Smooth muscle cell (in vitro differentiated cells): ENCODE results near the gene TUBA8. TPM values are rescaled to one million over a fixed set of nuclear protein-coding genes. Genes with fewer than 3 reads are reported as not detected.

Experiments
- DNase-seq: peaks from one replicate; lab custom pipeline; 2025; ENCODE audit not compliant: unreplicated experiment; lab: John Stamatoyannopoulos, UW
- H2AFZ ChIP-seq: fragments of 200-600 bp; sonication (generic); 2 replicates; pipeline ENCODE4 v1.6.0; 2016; ENCODE audit warnings: antibody characterized with exemption, low read depth, mild to moderate bottlenecking
- H3F3A ChIP-seq: fragments of 200-600 bp; sonication (generic); 2 replicates; pipeline ENCODE4 v1.6.0; 2017; ENCODE audit warnings: antibody characterized with exemption, low read depth
- H3K27ac ChIP-seq: fragments of 200-600 bp; sonication (generic); 2 replicates; pipeline ENCODE4 v1.5.1; 2016; ENCODE audit warnings: low read depth, mild to moderate bottlenecking
- H3K27me3 ChIP-seq: fragments of 200-600 bp; sonication (generic); 2 replicates; pipeline ENCODE4 v1.6.1; 2016; ENCODE audit warnings: low read depth, mild to moderate bottlenecking
- H3K36me3 ChIP-seq: fragments of 200-600 bp; sonication (generic); 2 replicates; pipeline ENCODE4 v1.5.1; 2016; ENCODE audit warnings: low read depth
- H3K4me1 ChIP-seq: fragments of 200-600 bp; sonication (generic); 2 replicates; pipeline ENCODE4 v1.5.1; 2016; ENCODE audit warnings: low read depth
- H3K4me2 ChIP-seq: fragments of 200-600 bp; sonication (generic); 2 replicates; pipeline ENCODE4 v1.6.0; 2016; ENCODE audit warnings: mild to moderate bottlenecking
- H3K4me3 ChIP-seq: fragments of 200-600 bp; sonication (generic); 2 replicates; pipeline ENCODE4 v1.5.1; 2016; ENCODE audit warnings: mild to moderate bottlenecking
- H3K79me2 ChIP-seq: fragments of 200-600 bp; sonication (generic); 2 replicates; pipeline ENCODE4 v1.6.0; 2016; ENCODE audit warnings: low read depth, mild to moderate bottlenecking
- H3K9ac ChIP-seq: fragments of 200-600 bp; sonication (generic); 2 replicates; pipeline ENCODE4 v1.6.0; 2016; ENCODE audit warnings: low read depth
- H3K9me3 ChIP-seq: fragments of 200-600 bp; sonication (generic); replicated peaks from 2 replicates; pipeline ENCODE4 v1.5.1; 2016; ENCODE audit warnings: low read depth
- H4K20me1 ChIP-seq: fragments of 200-600 bp; sonication (generic); 2 replicates; pipeline ENCODE4 v1.6.0; 2016; ENCODE audit warnings: low read depth
- CTCF ChIP-seq: fragments of 200-600 bp; sonication (generic); IDR thresholded peaks from 2 replicates; pipeline ENCODE4 v1.5.1; 2017; ENCODE audit warnings: borderline replicate concordance, mild to moderate bottlenecking, antibody characterized with exemption; ENCODE audit not compliant: insufficient read depth, poor library complexity, severe bottlenecking
- WGBS: methylation state at CpG from one replicate; pipeline ENCODE4 v1.1.7; 2016; ENCODE audit warnings: low lambda C conversion rate; 5-methylcytosine and 5-hydroxymethylcytosine counted together
- polyA plus RNA-seq: library from polyadenylated mRNA; unstranded; fragments of >200 nt; fragmentation: Nextera tagmentation; extraction: Ambion mirVana; gene quantifications from 2 replicates; pipeline ENCODE4 v1.2.1, GENCODE V29; 2016
- total RNA-seq: library from RNA; depleted of rRNA; stranded (reverse); fragments of >200 nt; gene quantifications from 2 replicates; pipeline ENCODE4 v1.2.3, GENCODE V29; 2014

Gene TUBA8
- total and polyA plus RNA-seq, 2 experiments from 2014 or later = 0.40 to 0.55 TPM

GRCh38 chr22:18085188-18085587 is 25.4 kb upstream of the TUBA8 start:
- no peaks in the 10 kb centered on the region for H3K9me3 ChIP-seq
- no peak overlapping the region for H3K4me3 ChIP-seq
- H3K9ac ChIP-seq = no peak overlapping the region
- no peak overlapping the region for H3K27ac ChIP-seq
- H2AFZ ChIP-seq = no peak overlapping the region
- DNase-seq = no peak
- TF ChIP-seq CTCF = no peak
- H3K27me3 ChIP-seq = no peaks in the 10 kb centered on the region
- peaks cover 20% of the 10 kb centered on the region for H3K36me3 ChIP-seq
- H3K4me1 ChIP-seq = no peaks in the 10 kb centered on the region
- no peaks in the 10 kb centered on the region for H3K79me2 ChIP-seq
- H3K4me2 ChIP-seq = no peak overlapping the region
- no peaks in the 10 kb centered on the region for H3F3A ChIP-seq
- peaks cover 15% of the 10 kb centered on the region for H4K20me1 ChIP-seq

GRCh38 chr22:18087350-18087855 is 23.2 kb upstream of the TUBA8 start:
- DNase-seq = no peak
- Histone ChIP-seq H3K9me3 (no peaks in the 10 kb centered on the region), H3K79me2 (no peaks in the 10 kb centered on the region), H3K4me3 (no peak overlapping the region), H3K9ac (no peak overlapping the region), H2AFZ (no peak overlapping the region), H3K27me3 (no peaks in the 10 kb centered on the region), H3K36me3 (peaks cover 16% of the 10 kb centered on the region), H3K4me1 (no peaks in the 10 kb centered on the region), H3K27ac (no peak overlapping the region), H4K20me1 (peaks cover 9% of the 10 kb centered on the region), H3F3A (no peaks in the 10 kb centered on the region), H3K4me2 (no peak overlapping the region)
- 73% methylated on average over 13 of the region's 13 CpGs for WGBS
- no peak for TF ChIP-seq CTCF

GRCh38 chr22:18088825-18089568 is 21.6 kb upstream of the TUBA8 start:
- 95% methylated on average over 11 of the region's 11 CpGs for WGBS

More at GRCh38 chr22:18088825-18089568, 21.6 kb upstream of the TUBA8 start:
- Histone ChIP-seq H4K20me1 (no peaks in the 10 kb centered on the region), H3K9ac (no peak overlapping the region), H3K27ac (no peak overlapping the region), H3K9me3 (no peaks in the 10 kb centered on the region), H3F3A (no peaks in the 10 kb centered on the region), H3K4me3 (no peak overlapping the region), H2AFZ (no peak overlapping the region), H3K4me1 (no peaks in the 10 kb centered on the region), H3K4me2 (no peak overlapping the region), H3K36me3 (peaks cover 16% of the 10 kb centered on the region), H3K79me2 (no peaks in the 10 kb centered on the region), H3K27me3 (no peaks in the 10 kb centered on the region)
- no peak for DNase-seq
- no peak for TF ChIP-seq CTCF
